ENCODE measurements around the gene ARAP1.

Gene ARAP1

DNA sequence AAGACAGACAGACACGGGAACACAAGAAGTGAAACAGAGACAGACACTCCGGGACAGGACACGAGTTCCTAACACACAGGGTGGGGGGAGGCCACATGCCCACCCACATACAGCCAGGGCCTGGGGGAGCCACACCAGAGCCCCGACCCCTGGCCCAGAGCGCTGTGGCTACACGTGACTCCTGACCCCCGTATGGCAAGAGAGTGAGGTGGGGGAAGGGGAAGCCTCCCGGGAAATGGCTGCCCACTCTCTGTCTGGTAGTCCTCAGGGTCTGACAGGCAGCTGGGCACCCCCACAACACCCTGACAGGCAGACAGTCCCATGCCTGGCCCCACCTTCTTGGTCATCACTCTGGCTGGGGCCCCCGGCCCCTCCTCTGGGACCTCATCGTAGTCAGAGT, 39.4 kb downstream of the ARAP1 start:
- H3K4me3 Mint-ChIP-seq, result no peak overlapping the region
- H3K9me3 Mint-ChIP-seq, result no peaks in the 10 kb centered on the region
- DNase-seq, result no peak
- H3K36me3 Mint-ChIP-seq, result peaks cover 36% of the 10 kb centered on the region
- no peaks in the 10 kb centered on the region for H3K27me3 Mint-ChIP-seq
- CTCF ChIA-PET, result no interaction called here
- peaks cover 5% of the 10 kb centered on the region for H3K4me1 Mint-ChIP-seq
- no peak overlapping the region for H3K27ac Mint-ChIP-seq

GRCh38 chr11:72712168-72712751, 39.9 kb downstream of the ARAP1 start:
- peaks cover 38% of the 10 kb centered on the region for H3K36me3 Mint-ChIP-seq
- no peaks in the 10 kb centered on the region for H3K27me3 Mint-ChIP-seq
- no peak overlapping the region for H3K4me3 Mint-ChIP-seq
- CTCF ChIA-PET, result no interaction called here
- no peaks in the 10 kb centered on the region for H3K9me3 Mint-ChIP-seq
- H3K27ac Mint-ChIP-seq, result no peak overlapping the region
- peaks cover 3% of the 10 kb centered on the region for H3K4me1 Mint-ChIP-seq
- DNase-seq, result no peak

- Mint-ChIP-seq H3K4me3 (no peak overlapping the region), H3K27me3 (no peaks in the 10 kb centered on the region), H3K27ac (no peak overlapping the region), H3K4me1 (peaks cover 3% of the 10 kb centered on the region), H3K9me3 (no peaks in the 10 kb centered on the region), H3K36me3 (peaks cover 47% of the 10 kb centered on the region)
- CTCF ChIA-PET, result no interaction called here
- DNase-seq, result no peak
Observed at GRCh38 chr11:72711141-72711540, 41.1 kb downstream of the ARAP1 start.

DNA sequence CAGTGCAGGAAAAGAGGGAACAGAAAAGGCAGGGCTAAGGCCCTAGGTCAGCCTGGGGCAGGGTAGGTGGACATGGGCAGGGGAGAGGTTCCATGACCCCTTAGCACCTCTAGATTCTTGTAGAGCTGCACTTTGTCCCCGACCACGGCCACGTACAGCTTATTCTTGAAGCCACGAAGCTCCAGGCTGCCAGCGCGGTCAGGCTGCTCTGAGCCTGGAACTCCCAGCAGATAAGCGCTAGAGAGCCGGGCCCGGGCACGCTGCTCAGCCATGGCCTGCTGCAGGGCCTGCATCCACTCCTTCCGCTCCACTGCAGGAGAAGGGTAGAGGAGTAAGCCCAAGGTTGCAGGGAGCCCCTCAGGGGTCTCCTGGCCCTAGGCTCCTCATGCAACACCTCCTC, 41.9 kb downstream of the ARAP1 start:
- Mint-ChIP-seq H3K4me3 (no peak overlapping the region), H3K9me3 (no peaks in the 10 kb centered on the region), H3K27me3 (no peaks in the 10 kb centered on the region), H3K27ac (peak overlapping the region; percentile 49), H3K36me3 (peaks cover 52% of the 10 kb centered on the region), H3K4me1 (no peaks in the 10 kb centered on the region)
- CTCF ChIA-PET, result no interaction called here
- DNase-seq, result no peak

- no peak overlapping the region for H3K4me3 Mint-ChIP-seq
- CTCF ChIA-PET, result no interaction called here
Observed at GRCh38 chr11:72709478-72710238, 42.5 kb downstream of the ARAP1 start.

GRCh38 chr11:72707032-72707431, 45.2 kb downstream of the ARAP1 start:
- CTCF ChIA-PET, result no interaction called here
- Mint-ChIP-seq H3K4me3 (no peak overlapping the region), H3K27ac (peak overlapping the region; percentile 64), H3K4me1 (no peaks in the 10 kb centered on the region), H3K27me3 (no peaks in the 10 kb centered on the region), H3K36me3 (peaks cover 56% of the 10 kb centered on the region), H3K9me3 (no peaks in the 10 kb centered on the region)
- DNase-seq, result no peak

More at GRCh38 chr11:72709478-72710238, 42.5 kb downstream of the ARAP1 start:
- Mint-ChIP-seq H3K27ac (peak overlapping the region; percentile 49), H3K27me3 (no peaks in the 10 kb centered on the region), H3K4me1 (no peaks in the 10 kb centered on the region), H3K36me3 (peaks cover 56% of the 10 kb centered on the region), H3K9me3 (no peaks in the 10 kb centered on the region)
- DNase-seq, result no peak

- Mint-ChIP-seq H3K4me1 (no peaks in the 10 kb centered on the region), H3K4me3 (no peak overlapping the region), H3K27ac (peak overlapping the region; percentile 64), H3K36me3 (peaks cover 58% of the 10 kb centered on the region), H3K27me3 (no peaks in the 10 kb centered on the region), H3K9me3 (no peaks in the 10 kb centered on the region)
- DNase-seq, result no peak
- CTCF ChIA-PET, result no interaction called here
Observed at GRCh38 chr11:72706579-72706978, 45.6 kb downstream of the ARAP1 start.

DNA sequence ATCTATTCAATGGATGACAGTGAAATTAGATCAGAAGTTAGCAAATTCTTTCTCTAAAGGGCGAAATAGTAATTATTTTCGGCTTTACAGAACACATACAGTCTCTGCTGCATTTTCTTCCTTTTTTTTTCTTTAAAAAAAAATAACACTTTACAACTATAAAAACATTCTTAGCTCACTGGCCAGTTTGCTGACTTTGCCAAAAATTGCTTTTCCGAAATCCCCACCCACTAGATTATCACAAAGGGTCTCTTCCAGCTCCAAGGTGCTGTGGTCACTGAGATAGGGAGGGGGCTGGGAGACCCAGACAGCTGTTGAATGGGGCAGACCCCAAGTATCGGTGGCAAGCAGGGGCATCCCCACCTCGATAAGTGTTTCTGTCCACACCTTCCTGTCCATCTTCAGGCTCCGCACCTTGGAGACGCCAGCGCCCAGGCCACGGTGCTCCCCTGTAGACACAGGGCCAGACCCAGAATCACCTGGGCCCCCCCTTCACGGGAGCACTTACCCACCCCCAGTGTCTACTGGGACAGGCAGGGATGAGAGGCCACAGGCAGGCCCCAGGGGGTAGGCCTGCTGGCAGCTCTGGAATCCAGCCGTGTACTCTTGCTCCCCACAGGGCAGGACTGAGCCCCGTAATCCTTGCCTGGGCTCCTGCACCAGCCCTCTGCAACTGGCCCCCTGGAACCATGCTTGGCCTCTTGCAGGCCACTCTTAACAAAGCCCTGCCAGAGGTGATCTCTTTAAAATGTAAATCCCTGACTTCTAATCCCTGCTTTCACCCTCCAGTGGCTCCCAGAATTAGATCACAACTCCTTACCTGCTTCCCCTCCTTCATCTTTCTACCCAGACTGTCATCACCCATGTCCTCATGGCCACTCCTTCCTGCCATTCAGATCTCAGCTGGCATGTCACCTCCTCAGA, 46.5 kb downstream of the ARAP1 start:
- DNase-seq, result no peak
- CTCF ChIA-PET, result no interaction called here
- Mint-ChIP-seq H3K27ac (peak overlapping the region; percentile 2), H3K9me3 (no peaks in the 10 kb centered on the region), H3K27me3 (no peaks in the 10 kb centered on the region), H3K4me3 (no peak overlapping the region), H3K4me1 (no peaks in the 10 kb centered on the region), H3K36me3 (peaks cover 56% of the 10 kb centered on the region)

DNA sequence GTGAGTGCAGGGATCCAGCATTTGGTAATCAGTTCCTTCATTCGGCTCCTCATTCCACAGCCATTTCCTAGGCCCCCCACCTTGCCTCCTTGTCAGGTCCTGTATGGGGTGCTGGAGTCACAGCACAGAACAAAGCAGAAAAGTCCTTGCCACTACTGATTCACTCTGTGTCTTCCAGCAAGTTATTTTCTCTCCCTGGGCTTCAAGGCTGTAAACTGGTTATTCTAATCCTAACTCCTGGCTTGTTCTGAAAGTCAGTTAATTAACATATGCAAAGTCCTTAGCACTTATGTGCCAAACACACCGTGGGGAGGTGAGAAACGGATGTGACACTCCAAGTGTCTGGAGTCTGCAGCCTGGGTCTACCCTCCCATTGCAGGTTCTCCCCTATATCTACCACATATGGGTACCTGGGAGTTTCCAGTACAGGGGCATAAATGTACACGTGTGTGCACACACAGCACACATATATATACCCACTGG, 47.4 kb downstream of the ARAP1 start:
- peaks cover 57% of the 10 kb centered on the region for H3K36me3 Mint-ChIP-seq
- H3K27me3 Mint-ChIP-seq, result no peaks in the 10 kb centered on the region
- H3K9me3 Mint-ChIP-seq, result no peaks in the 10 kb centered on the region
- CTCF ChIA-PET, result no interaction called here
- H3K27ac Mint-ChIP-seq, result no peak overlapping the region
- no peak overlapping the region for H3K4me3 Mint-ChIP-seq
- no peak for DNase-seq
- no peaks in the 10 kb centered on the region for H3K4me1 Mint-ChIP-seq

DNA sequence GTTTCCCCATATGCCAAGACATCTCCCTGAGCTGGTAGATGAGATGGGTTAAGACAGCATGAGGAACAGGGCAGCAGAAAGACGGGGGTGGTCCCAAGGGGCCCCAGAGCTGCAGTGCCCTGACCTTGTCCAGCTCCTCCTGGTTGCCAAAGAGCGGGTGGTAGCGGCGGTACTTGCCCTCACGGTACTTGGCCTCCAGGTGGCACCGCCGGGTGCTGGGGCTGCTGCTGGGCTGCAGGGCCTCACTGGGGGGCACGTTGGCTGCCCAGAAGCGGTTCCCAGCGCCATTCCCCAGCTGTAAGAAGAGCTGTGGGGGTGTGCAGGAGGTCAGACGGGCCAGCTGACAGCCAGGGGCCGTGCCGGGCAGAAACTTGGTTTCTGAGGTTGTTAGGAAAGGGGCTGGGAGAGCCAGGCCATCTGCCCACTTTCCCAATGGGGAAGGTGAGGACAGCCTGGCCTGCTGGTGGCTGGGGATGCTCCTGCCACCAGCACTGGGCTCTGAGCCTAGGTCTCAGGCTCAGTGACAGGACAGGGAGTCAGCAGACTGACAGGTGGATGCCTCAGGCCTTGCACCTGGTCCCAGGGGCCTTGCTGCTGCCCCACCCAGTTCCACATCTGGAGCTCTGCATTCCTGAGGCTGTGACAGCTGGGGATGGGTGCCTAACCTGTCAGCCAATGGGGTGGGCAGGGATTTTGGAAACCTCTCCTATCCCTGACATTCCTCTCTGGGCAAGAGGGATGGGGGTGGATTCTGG, 48.0 kb downstream of the ARAP1 start:
- Mint-ChIP-seq H3K4me1 (no peaks in the 10 kb centered on the region), H3K27ac (no peak overlapping the region), H3K4me3 (no peak overlapping the region), H3K36me3 (peaks cover 55% of the 10 kb centered on the region), H3K9me3 (no peaks in the 10 kb centered on the region), H3K27me3 (no peaks in the 10 kb centered on the region)
- DNase-seq, result no peak
- CTCF ChIA-PET, result interaction anchor here (1.2 kb wide), 1 partner anchor 49 kb away, joined by 4 read pairs; no protein-coding TSS in a partner anchor

- Mint-ChIP-seq H3K4me1 (no peaks in the 10 kb centered on the region), H3K27me3 (no peaks in the 10 kb centered on the region), H3K36me3 (peaks cover 58% of the 10 kb centered on the region), H3K9me3 (no peaks in the 10 kb centered on the region), H3K4me3 (no peak overlapping the region), H3K27ac (no peak overlapping the region)
- CTCF ChIA-PET, result interaction anchor here (0.8 to 1.4 kb wide), 4 partner anchors 18 to 474 kb away, joined by 3 to 5 read pairs (median 4); partner anchors contain the start of gene STARD10
- no peak for DNase-seq
Observed at GRCh38 chr11:72703267-72704008, 48.8 kb downstream of the ARAP1 start.

DNA sequence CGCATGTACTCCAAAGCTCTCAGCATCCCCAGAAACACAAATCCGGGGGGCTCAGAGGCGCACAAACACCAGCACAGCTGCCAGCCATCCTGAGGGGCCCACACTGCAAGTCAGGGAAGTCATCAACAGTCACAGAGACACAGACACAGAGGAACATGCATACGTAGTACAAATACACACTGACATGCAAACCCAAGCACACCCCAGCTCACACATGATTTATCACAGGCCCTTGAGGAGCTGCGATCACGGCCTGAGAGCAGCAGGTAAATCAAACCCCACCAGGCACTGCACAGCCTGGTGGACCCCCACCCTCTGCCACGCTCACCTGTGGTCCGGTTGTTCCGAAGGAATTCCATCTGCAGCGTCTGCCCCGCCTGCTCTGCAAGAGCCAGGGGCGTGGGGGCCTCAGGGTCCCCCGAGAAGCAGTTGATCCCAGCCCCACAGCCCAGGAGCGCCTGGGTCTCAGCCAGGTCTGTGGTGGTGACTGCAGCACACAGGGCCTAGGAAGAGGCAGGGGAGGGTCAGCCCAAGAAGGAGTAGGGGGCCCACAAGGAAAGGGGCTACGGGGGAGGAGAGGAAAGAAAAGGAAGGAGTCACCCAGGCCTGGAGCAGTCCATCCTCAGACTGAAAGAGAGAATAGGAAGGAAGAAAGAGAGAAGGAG, 49.5 kb downstream of the ARAP1 start:
- Mint-ChIP-seq H3K36me3 (peaks cover 59% of the 10 kb centered on the region), H3K27ac (peak overlapping the region; percentile 42), H3K4me3 (no peak overlapping the region), H3K27me3 (no peaks in the 10 kb centered on the region), H3K9me3 (no peaks in the 10 kb centered on the region), H3K4me1 (no peaks in the 10 kb centered on the region)
- CTCF ChIA-PET, result interaction anchor here (0.8 to 1.4 kb wide), 3 partner anchors 19 to 475 kb away, joined by 3 to 5 read pairs (median 4); partner anchors contain the start of gene STARD10
- no peak for DNase-seq

DNA sequence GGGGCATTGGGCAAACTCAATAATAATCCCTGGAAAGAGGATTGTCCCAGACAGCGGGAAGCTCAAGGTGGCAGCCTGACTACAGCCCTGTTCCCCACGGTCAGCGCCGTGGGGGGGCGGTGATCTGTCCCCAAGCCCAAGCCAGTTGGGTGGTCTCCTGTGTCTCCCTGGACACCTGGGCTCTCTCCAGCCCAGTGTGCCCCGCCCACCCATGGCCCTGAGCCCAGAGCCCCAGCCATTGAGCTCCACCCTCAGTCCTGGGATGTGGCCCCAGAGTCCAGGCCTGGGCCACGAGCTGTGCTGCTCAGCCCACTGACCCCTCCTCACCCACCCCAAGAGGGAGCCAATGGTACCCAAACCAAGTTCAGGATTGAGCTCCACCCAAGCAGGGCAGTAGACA, 50.1 kb downstream of the ARAP1 start:
- no peaks in the 10 kb centered on the region for H3K27me3 Mint-ChIP-seq
- no peak overlapping the region for H3K4me3 Mint-ChIP-seq
- no peaks in the 10 kb centered on the region for H3K4me1 Mint-ChIP-seq
- no peak overlapping the region for H3K27ac Mint-ChIP-seq
- no peaks in the 10 kb centered on the region for H3K9me3 Mint-ChIP-seq
- CTCF ChIA-PET, result interaction anchor here (1.2 to 1.4 kb wide), 2 partner anchors 20 to 92 kb away, joined by 3 to 4 read pairs; partner anchors contain the start of gene STARD10
- H3K36me3 Mint-ChIP-seq, result peaks cover 54% of the 10 kb centered on the region
- no peak for DNase-seq

Data from activated naive CD4-positive, alpha-beta T cell treated with anti-CD3 and anti-CD28 coated beads, Interleukin-2, amount 10 ng/mL, durations not matched to agents 7 days and 5 days (primary cell).